Uterus (tissue), 4 donors: ENCODE results near the gene PRRX1. TPM values are rescaled to one million over a fixed set of nuclear protein-coding genes. Genes with fewer than 3 reads are reported as not detected.

Experiments
- DNase-seq, 2 donors: peaks; one replicate each; pipeline ENCODE4 v3.0.0-alpha.2; 2019 to 2020
- H3K27ac ChIP-seq, 2 donors: fragments of 200-600 bp; sonication (generic); 1 replicate in 1 of 2; 2 replicates in 1 of 2; pipeline ENCODE4 v1.5.1; 2016 to 2018
- H3K27me3 ChIP-seq, 2 donors: fragments of 200-600 bp; sonication (generic); one replicate each; pipeline ENCODE4 v1.5.1; 2018 to 2019; ENCODE audit warnings: control low read depth in 1 of 2
- H3K36me3 ChIP-seq, 2 donors: fragments of 200-600 bp; sonication (generic); one replicate each; pipeline ENCODE4 v1.5.1; 2019; ENCODE audit warnings: control low read depth in 1 of 2
- H3K4me1 ChIP-seq, 2 donors: fragments of 200-600 bp; sonication (generic); one replicate each; pipeline ENCODE4 v1.5.1; 2018 to 2019; ENCODE audit warnings: control low read depth in 1 of 2
- H3K4me3 ChIP-seq, 2 donors: fragments of 200-600 bp; sonication (generic); 1 replicate in 1 of 2; 2 replicates in 1 of 2; pipeline ENCODE4 v1.5.1; 2018 to 2019; ENCODE audit warnings: mild to moderate bottlenecking in 1 of 2
- H3K9me3 ChIP-seq, 2 donors: fragments of 200-600 bp; sonication (generic); one replicate each; pipeline ENCODE4 v1.5.1; 2019; ENCODE audit warnings: control low read depth in 1 of 2
- CTCF ChIP-seq, 4 experiments: fragments of 200-600 bp in 2 of 4; fragments of 450-650 bp in 2 of 4; sonication (generic) in 2 of 4; IDR thresholded peaks; one replicate each; pipeline ENCODE4 v1.5.1; 2016 to 2019; ENCODE audit warnings: antibody characterized with exemption in 4 of 4, mild to moderate bottlenecking in 2 of 4, moderate library complexity in 1 of 4
- POLR2A ChIP-seq, 2 donors: fragments of 450-650 bp; IDR thresholded peaks; one replicate each; pipeline ENCODE4 v1.6.1; 2016; ENCODE audit warnings: antibody characterized with exemption in 2 of 2, mild to moderate bottlenecking in 1 of 2, moderate library complexity in 1 of 2
- intact Hi-C: fragments of 100-400 bp; cut with DNase I; formaldehyde crosslinking; loops from one replicate; pipeline ENCODE4 v1.15.1; 2023; ENCODE audit warnings: low total_unique reads
- total RNA-seq, 4 donors: library from RNA; depleted of rRNA in 3 of 4; stranded (reverse); fragments of >200 nt in 3 of 4; gene quantifications; one replicate each; pipeline versions ENCODE4 v1.1.0 to v1.2.4, GENCODE V29; 2014 to 2023
- donor health status: DM: yes; HTN: yes; CAD: no.

PRRX1 gene
- total RNA-seq, 4 donors from 2014 or later: 36.4 to 179 (median 121) TPM

DNA sequence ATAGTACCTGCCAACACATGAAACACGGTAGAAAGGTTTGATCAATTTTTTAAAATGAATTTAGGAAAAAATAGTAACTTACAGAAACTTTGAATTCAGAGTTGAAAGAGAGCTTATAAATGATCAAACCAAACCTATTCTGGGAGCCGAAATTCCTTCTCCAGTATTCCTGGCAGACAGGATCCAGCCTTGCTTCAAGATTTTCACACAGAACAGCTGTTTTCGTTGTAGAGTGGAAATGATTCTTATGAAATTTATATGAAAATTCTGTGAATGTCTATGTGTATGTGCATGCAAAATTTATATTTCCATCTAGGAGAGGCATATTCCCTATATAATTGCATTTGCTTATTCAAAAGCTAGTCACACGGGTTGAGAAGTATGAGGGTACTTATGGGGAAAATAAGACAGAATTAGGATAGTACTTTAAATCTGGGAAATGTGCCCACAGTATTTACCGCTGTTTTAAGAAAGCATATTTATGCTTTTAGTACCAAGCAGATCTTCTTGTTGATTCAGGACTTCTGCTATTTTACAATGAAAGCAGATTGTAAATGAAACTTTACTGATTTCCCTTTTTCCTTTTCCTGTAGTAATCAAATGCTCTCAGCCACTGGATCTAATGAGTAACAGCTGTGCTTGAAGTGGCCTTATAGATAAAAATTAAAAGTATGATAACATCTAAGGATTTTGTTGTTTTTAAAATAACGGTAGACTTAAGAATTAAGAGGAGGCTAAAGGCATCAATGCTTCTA lies 30.4 kb downstream of the PRRX1 start:
- intact Hi-C loops: no loop called here
- Histone ChIP-seq H3K27me3 (no peaks in the 10 kb centered on the region), H3K36me3 (no peaks in the 10 kb centered on the region), H3K27ac (peak overlapping the region; percentile 60 to 63), H3K9me3 (no peaks in the 10 kb centered on the region), H3K4me1 (peaks cover 6 to 9% of the 10 kb centered on the region in 2 donors), H3K4me3 (no peak overlapping the region)
- DNase-seq: no peak
- TF ChIP-seq POLR2A (IDR thresholded peaks at IDR 0.05): no peak
- no peak for TF ChIP-seq CTCF (IDR thresholded peaks at IDR 0.05)

DNA sequence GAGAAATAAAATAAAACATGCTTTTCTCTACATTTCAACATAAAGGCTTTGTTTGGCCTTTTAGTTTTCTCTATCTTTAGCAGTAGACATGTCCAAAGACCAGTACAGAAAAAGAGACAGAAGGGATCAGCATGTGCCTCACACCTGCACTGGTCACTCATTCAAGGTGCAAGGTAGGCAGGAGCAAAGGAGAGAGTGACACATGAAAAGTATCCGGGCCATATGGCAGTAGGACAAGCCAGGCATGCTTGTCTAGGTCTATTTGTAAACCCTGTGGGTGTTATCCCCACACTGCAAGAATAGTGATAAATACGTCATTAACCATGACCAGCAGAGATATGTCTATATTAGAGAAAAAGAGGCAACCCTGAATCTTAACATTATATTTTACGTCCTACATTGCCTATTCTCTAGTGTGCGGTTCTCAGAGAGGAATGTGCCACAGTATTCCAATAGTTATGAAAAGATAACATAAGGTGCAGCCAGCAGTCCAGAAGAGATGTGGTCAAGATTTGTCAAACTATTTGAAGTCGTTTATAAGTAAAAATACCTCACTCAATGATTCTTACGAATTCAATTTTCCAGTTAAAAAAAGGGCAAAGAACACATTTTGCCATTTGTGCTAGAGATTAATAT lies 32.1 kb downstream of the PRRX1 start:
- Histone ChIP-seq H3K4me3 (no peak overlapping the region), H3K27me3 (no peaks in the 10 kb centered on the region), H3K4me1 (peaks cover 11 to 19% of the 10 kb centered on the region in 2 donors), H3K9me3 (no peaks in the 10 kb centered on the region), H3K36me3 (no peaks in the 10 kb centered on the region), H3K27ac (peak overlapping the region; percentile 52 to 57)
- intact Hi-C loops: no loop called here
- no peak for TF ChIP-seq POLR2A (IDR thresholded peaks at IDR 0.05)
- no peak for TF ChIP-seq CTCF (IDR thresholded peaks at IDR 0.05)
- DNase-seq: no peak

DNA sequence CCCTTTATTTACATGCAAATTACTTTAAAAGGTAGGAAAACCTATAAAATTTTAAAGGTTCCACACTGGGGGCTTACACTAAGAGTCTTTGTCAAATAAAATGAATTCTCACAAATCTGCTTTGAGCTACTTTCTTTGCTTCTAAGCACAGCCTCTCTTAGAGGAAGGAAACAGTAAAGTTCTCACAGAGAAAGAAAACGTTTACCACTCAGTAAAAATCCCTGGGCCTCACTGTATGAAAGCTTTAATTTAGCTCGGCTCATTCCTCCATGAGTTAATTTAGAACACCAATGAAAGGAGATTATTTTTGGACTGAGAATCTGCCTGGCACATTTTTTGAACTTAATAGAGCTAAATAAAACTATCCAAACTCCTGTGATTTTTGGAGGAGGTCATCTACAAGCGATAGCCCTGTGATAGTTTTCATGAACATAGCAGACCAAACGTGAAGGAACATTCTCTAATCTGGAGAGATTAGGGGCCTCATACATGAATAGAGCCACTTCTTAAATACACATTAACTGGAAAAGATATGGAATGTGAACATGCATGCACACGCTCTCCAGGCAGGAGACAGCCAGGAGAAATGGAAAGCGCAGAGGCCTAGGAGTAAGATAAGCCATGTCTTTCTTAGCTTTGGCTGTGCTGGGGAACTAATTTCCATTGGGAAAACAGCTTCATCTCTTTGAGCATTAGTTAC lies 32.8 kb downstream of the PRRX1 start:
- Histone ChIP-seq H3K27me3 (no peaks in the 10 kb centered on the region), H3K4me3 (no peak overlapping the region), H3K36me3 (no peaks in the 10 kb centered on the region), H3K27ac (peak overlapping the region; percentile 52 to 57), H3K9me3 (no peaks in the 10 kb centered on the region), H3K4me1 (peaks cover 11 to 19% of the 10 kb centered on the region in 2 donors)
- intact Hi-C loops: no loop called here
- no peak for TF ChIP-seq POLR2A (IDR thresholded peaks at IDR 0.05)
- TF ChIP-seq CTCF (IDR thresholded peaks at IDR 0.05): no peak
- no peak for DNase-seq

- no peak overlapping the region for H3K4me3 ChIP-seq
- no peaks in the 10 kb centered on the region for H3K27me3 ChIP-seq
- no peaks in the 10 kb centered on the region for H3K9me3 ChIP-seq
- H3K36me3 ChIP-seq: no peaks in the 10 kb centered on the region
- intact Hi-C loops: no loop called here
- no peak for DNase-seq
- no peak for TF ChIP-seq POLR2A (IDR thresholded peaks at IDR 0.05)
- TF ChIP-seq CTCF (IDR thresholded peaks at IDR 0.05): no peak
- H3K27ac ChIP-seq: peak overlapping the region; percentile 52 to 57
- H3K4me1 ChIP-seq: peaks cover 11 to 19% of the 10 kb centered on the region in 2 donors
These were observed 33.4 kb downstream of the PRRX1 start for GRCh38 chr1:170697316-170697715.
